ENCODE data around the gene MRPS12. TPM values are rescaled to one million over a fixed set of nuclear protein-coding genes. Genes with fewer than 3 reads are reported as not detected.
A peak's percentile ranks its signal among the peaks of the same experiment; 100 is the strongest.

MRPS12 gene
- total RNA-seq, 1 donor from 2014 or later = 118 TPM

- peaks cover 23% of the 10 kb centered on the region for H3K4me1 Mint-ChIP-seq (ENCODE audit: low read depth)
- H3K27me3 Mint-ChIP-seq (ENCODE audit: insufficient read depth) = peaks cover 21% of the 10 kb centered on the region
- peaks cover 5% of the 10 kb centered on the region for H3K9me3 Mint-ChIP-seq
- intact Hi-C loops (cut with micrococcal nuclease) = loop anchor here (10.0 kb wide), 1 partner anchor 357 kb away; the partner anchor contains the start of gene GMFG
- H3K36me3 Mint-ChIP-seq (ENCODE audit: low read depth) = no peaks in the 10 kb centered on the region
- peak; percentile 26 for DNase-seq (ENCODE audit: low spot score)
- no peak overlapping the region for H3K27ac Mint-ChIP-seq
- no peak overlapping the region for H3K4me3 Mint-ChIP-seq
These were observed 46.9 kb downstream of the MRPS12 start for GRCh38 chr19:38977445-38978325.

- H3K36me3 Mint-ChIP-seq (ENCODE audit: low read depth) = no peaks in the 10 kb centered on the region
- no peak overlapping the region for H3K4me3 Mint-ChIP-seq
- peaks cover 21% of the 10 kb centered on the region for H3K27me3 Mint-ChIP-seq (ENCODE audit: insufficient read depth)
- H3K27ac Mint-ChIP-seq = no peak overlapping the region
- peaks cover 5% of the 10 kb centered on the region for H3K9me3 Mint-ChIP-seq
- no peak for DNase-seq (ENCODE audit: low spot score)
- peaks cover 23% of the 10 kb centered on the region for H3K4me1 Mint-ChIP-seq (ENCODE audit: low read depth)
- intact Hi-C loops (cut with micrococcal nuclease) = loop anchor here (10.0 kb wide), 1 partner anchor 356 kb away; the partner anchor contains the start of gene GMFG
These were observed 47.6 kb downstream of the MRPS12 start for GRCh38 chr19:38978326-38978689.

- Mint-ChIP-seq H3K27me3 (ENCODE audit: insufficient read depth) (peaks cover 12% of the 10 kb centered on the region), H3K36me3 (ENCODE audit: low read depth) (no peaks in the 10 kb centered on the region), H3K27ac (no peak overlapping the region), H3K4me1 (ENCODE audit: low read depth) (peaks cover 23% of the 10 kb centered on the region), H3K9me3 (peaks cover 5% of the 10 kb centered on the region), H3K4me3 (no peak overlapping the region)
- intact Hi-C loops (cut with micrococcal nuclease) = loop anchor here (10.0 kb wide), 1 partner anchor 355 kb away; the partner anchor contains the start of gene GMFG
- no peak for DNase-seq (ENCODE audit: low spot score)
These were observed 49.1 kb downstream of the MRPS12 start for GRCh38 chr19:38979812-38980211.

- H3K36me3 Mint-ChIP-seq (ENCODE audit: low read depth) = no peaks in the 10 kb centered on the region
- peaks cover 5% of the 10 kb centered on the region for H3K9me3 Mint-ChIP-seq
- H3K4me1 Mint-ChIP-seq (ENCODE audit: low read depth) = peaks cover 23% of the 10 kb centered on the region
- no peak overlapping the region for H3K4me3 Mint-ChIP-seq
- intact Hi-C loops (cut with micrococcal nuclease) = no loop called here
- H3K27ac Mint-ChIP-seq = no peak overlapping the region
- no peak for DNase-seq (ENCODE audit: low spot score)
- peaks cover 8% of the 10 kb centered on the region for H3K27me3 Mint-ChIP-seq (ENCODE audit: insufficient read depth)
These were observed 50.0 kb downstream of the MRPS12 start for GRCh38 chr19:38980583-38981374.

Other genes starting within 250 kb of the MRPS12 start
- gene CAPN12, start 186.5 kb upstream of the MRPS12 start, total RNA-seq = 1.1 and 2.5 TPM in 2 replicates
- not detected in 2 replicates for gene LGALS7, start 157.4 kb upstream of the MRPS12 start, total RNA-seq
- gene LGALS7B, start 141.7 kb upstream of the MRPS12 start, total RNA-seq = not detected in 2 replicates
- 1.1 and 1.3 TPM in 2 replicates for gene LGALS4, start 118.0 kb upstream of the MRPS12 start, total RNA-seq
- gene ECH1, start 99.2 kb upstream of the MRPS12 start, total RNA-seq = 125 and 132 TPM in 2 replicates
- gene HNRNPL, start 81.0 kb upstream of the MRPS12 start, total RNA-seq = 632 and 659 TPM in 2 replicates
- gene RINL, start 52.7 kb upstream of the MRPS12 start, total RNA-seq = 70.7 and 73.1 TPM in 2 replicates
- 28.3 and 28.7 TPM in 2 replicates for gene SIRT2, start 31.3 kb upstream of the MRPS12 start, total RNA-seq
- 98.1 and 102 TPM in 2 replicates for gene NFKBIB, start 31.0 kb upstream of the MRPS12 start, total RNA-seq
- gene CCER2, start 18.8 kb upstream of the MRPS12 start, total RNA-seq = 0.67 and 0.88 TPM in 2 replicates
- 36.5 and 38.4 TPM in 2 replicates for gene SARS2, start 181 bp upstream of the MRPS12 start, total RNA-seq
- gene FBXO17, start 44.8 kb downstream of the MRPS12 start, total RNA-seq = 0.10 TPM in 1 of 2 replicates, not detected in the other
- 0.12 and 0.54 TPM in 2 replicates for gene FBXO27, start 101.6 kb downstream of the MRPS12 start, total RNA-seq
- gene ACP7, start 153.4 kb downstream of the MRPS12 start, total RNA-seq = 0.10 TPM in 1 of 2 replicates, not detected in the other
- gene PAK4, start 194.8 kb downstream of the MRPS12 start, total RNA-seq = 18.5 and 19.9 TPM in 2 replicates

Data from activated T-helper 1 cell treated with anti-CD3 and anti-CD28 coated beads, Interleukin-12 subunit alpha, Interleukin-12 subunit beta, Interleukin-2, Interleukin-4 antibody, amounts not matched to agents 30 ng/mL and 10 ng/mL and 1 ng/mL, durations not matched to agents 14 hours and 24 hours and 36 hours (primary cell).